ENCODE results near the gene TBR1.

Gene TBR1

DNA sequence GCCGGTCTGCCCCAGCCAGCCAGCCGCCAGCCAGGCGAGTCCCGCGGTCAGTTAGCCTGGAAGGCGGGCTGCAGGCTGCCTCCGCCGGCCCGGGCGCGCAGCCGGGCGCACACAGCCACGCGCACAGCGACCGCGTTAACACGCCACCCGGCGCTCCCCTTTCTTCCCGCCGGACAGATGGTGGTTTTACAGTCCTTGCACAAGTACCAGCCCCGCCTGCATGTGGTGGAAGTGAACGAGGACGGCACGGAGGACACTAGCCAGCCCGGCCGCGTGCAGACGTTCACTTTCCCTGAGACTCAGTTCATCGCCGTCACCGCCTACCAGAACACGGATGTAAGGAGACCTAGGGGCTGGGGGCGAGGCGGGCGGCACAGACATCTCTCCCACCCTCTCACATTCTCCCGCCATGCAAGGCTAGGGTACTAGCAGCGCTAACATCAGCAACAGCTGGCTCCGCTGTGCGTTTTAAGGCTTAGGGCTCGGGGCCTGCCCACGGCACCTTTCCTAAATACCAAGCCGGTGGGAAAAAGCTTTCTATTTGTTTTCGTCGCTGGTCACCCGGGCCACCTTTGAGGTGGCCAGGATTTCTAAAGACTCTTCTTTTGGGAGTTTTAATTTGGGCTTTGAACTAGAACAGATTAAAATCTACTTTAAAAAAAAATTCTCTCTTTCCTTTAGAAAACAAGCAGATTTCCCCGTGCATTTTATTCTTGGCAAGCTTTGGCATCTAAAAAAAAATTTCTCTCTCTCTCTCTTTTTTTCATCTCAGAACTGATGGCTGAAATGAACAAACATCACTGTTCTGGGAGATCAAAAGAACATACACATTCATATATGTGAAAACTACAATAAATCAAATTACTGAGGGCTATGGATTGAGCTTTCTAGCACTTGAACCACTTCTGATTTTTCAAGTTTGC lies 2.9 kb downstream of the TBR1 start:
- FAIRE-seq (no peak), DNase-seq (ENCODE audit: insufficient read length, low spot score) (no peak)
- TF ChIP-seq POLR2A (IDR thresholded peaks at IDR 0.05; ENCODE audit: low read depth, low read length), result no peak

DNA sequence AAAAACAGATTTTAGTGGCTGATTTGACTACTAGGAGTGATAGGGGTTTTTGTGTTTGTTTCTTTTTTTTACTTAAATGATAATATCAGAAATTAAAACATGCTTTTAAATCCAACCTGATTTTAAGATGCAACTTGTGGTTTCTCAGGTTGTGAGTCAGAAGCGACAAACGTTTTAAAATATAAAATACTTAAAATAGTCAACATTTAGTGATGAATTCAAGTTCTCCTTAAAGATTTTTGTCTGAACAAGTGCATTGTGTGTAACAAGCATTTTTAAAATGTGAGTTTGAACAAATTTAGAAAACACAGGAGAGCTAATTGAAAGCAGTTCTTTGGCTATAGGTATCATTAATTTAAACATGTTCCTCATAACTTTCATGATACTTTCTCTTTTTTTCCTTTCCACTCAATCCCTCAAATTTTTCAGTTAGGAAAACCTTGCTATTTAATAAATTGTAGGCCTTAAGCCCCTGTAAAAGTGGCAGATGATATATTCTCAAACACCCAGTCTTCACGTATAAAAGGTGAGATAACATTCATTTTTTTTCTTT lies 3.6 kb downstream of the TBR1 start:
- FAIRE-seq (no peak), DNase-seq (ENCODE audit: insufficient read length, low spot score) (no peak)
- TF ChIP-seq POLR2A (IDR thresholded peaks at IDR 0.05; ENCODE audit: low read depth, low read length), result no peak

DNA sequence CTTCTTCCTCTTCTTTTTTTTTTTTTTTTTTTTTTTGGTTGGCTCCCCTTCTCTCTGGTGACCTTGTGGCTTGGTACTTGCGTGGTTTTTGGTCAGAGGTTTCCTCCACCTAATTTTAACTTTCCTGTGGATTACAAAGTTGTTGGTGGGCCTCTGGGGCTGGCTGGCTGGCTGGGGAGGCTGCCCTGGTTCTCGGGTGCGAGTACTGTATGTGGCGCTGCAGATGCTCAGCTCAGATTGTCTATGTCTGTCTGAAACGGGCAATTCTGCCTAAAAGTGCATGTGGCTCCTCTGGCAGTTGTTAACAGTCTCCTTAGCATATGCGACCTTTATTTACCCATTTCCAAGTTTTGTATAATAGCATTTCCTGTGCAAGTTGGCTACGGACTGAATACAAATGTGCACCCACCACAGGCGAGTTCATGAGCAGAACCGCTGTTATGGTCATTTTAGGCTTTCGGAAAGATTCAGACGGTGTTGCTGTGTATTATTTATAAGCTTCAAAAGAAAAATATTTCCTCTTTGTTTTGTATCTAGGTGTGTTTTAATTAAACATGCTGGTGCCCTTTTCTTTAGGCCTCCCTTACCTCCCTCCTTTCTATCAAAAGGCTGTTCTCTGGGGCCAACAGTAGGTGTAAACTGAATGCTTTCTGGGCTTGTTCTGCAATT lies 4.4 kb downstream of the TBR1 start:
- TF ChIP-seq POLR2A (IDR thresholded peaks at IDR 0.05; ENCODE audit: low read depth, low read length), result no peak
- no peak for FAIRE-seq
- no peak for DNase-seq (ENCODE audit: insufficient read length, low spot score)

DNA sequence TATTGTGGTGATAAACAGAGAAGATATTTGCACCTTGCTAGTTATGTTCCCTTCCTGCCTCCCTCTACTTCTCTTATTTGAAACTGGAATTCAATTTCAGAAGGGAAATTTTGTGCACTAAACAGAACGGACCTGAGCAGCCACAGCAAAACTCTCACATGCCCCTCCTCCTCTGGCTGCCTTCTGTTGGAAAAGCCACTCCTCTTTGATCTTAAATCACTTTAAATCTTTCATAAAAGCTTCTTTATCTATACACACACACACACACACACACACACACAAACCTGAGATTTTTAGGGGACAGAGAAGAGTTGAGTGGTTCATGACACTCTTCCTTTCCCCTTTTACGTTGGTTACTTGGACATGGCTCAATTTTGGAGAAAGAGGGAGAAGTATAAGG lies 5.6 kb downstream of the TBR1 start:
- DNase-seq (ENCODE audit: insufficient read length, low spot score) (no peak), FAIRE-seq (no peak)
- no peak for TF ChIP-seq POLR2A (IDR thresholded peaks at IDR 0.05; ENCODE audit: low read depth, low read length)

DNA sequence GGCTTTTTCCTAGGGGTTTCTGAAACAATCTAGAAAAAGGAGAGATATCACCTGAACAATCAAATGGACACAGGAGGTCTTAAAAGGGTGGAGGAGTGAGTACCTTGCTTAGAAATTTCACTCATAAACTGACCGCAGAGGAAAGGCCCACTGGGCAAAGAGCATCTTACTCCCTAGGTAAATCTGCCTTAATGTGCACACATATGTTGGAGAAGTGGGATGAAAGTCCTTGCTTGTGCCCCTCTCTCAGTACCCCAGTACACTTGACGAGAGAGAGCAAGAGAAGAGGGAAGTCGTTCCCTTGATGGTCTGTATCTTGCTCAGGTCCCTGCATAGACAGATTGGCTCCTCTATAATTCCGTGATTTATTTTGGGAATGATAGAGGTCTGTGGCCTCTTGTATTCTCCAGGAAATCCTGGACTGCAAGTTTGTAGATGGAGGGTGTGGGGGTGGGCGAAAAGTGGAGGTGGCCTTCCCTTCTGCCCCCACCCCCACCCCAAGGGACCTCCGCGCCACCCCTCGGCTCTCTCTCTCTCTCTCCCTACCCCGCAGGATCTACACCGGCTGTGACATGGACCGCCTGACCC lies 6.8 kb downstream of the TBR1 start:
- DNase-seq (ENCODE audit: insufficient read length, low spot score), result no peak
- no peak for TF ChIP-seq POLR2A (IDR thresholded peaks at IDR 0.05; ENCODE audit: low read depth, low read length)
- FAIRE-seq, result no peak

DNA sequence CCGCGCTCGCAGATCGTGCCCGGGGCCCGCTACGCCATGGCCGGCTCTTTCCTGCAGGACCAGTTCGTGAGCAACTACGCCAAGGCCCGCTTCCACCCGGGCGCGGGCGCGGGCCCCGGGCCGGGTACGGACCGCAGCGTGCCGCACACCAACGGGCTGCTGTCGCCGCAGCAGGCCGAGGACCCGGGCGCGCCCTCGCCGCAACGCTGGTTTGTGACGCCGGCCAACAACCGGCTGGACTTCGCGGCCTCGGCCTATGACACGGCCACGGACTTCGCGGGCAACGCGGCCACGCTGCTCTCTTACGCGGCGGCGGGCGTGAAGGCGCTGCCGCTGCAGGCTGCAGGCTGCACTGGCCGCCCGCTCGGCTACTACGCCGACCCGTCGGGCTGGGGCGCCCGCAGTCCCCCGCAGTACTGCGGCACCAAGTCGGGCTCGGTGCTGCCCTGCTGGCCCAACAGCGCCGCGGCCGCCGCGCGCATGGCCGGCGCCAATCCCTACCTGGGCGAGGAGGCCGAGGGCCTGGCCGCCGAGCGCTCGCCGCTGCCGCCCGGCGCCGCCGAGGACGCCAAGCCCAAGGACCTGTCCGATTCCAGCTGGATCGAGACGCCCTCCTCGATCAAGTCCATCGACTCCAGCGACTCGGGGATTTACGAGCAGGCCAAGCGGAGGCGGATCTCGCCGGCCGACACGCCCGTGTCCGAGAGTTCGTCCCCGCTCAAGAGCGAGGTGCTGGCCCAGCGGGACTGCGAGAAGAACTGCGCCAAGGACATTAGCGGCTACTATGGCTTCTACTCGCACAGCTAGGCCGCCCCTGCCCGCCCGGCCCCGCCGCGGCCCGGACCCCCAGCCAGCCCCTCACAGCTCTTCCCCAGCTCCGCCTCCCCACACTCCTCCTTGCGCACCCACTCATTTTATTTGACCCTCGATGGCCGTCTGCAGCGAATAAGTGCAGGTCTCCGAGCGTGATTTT lies 7.6 kb downstream of the TBR1 start:
- no peak for TF ChIP-seq POLR2A (IDR thresholded peaks at IDR 0.05; ENCODE audit: low read depth, low read length)
- no peak for DNase-seq (ENCODE audit: insufficient read length, low spot score)
- no peak for FAIRE-seq

DNA sequence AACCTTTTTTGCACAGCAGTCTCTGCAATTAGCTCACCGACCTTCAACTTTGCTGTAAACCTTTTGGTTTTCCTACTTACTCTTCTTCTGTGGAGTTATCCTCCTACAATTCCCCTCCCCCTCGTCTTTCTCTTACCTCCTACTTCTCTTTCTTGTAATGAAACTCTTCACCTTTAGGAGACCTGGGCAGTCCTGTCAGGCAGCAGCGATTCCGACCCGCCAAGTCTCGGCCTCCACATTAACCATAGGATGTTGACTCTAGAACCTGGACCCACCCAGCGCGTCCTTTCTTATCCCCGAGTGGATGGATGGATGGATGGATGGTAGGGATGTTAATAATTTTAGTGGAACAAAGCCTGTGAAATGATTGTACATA lies 8.3 kb downstream of the TBR1 start:
- FAIRE-seq (no peak), DNase-seq (ENCODE audit: insufficient read length, low spot score) (no peak)
- no peak for TF ChIP-seq POLR2A (IDR thresholded peaks at IDR 0.05; ENCODE audit: low read depth, low read length)

DNA sequence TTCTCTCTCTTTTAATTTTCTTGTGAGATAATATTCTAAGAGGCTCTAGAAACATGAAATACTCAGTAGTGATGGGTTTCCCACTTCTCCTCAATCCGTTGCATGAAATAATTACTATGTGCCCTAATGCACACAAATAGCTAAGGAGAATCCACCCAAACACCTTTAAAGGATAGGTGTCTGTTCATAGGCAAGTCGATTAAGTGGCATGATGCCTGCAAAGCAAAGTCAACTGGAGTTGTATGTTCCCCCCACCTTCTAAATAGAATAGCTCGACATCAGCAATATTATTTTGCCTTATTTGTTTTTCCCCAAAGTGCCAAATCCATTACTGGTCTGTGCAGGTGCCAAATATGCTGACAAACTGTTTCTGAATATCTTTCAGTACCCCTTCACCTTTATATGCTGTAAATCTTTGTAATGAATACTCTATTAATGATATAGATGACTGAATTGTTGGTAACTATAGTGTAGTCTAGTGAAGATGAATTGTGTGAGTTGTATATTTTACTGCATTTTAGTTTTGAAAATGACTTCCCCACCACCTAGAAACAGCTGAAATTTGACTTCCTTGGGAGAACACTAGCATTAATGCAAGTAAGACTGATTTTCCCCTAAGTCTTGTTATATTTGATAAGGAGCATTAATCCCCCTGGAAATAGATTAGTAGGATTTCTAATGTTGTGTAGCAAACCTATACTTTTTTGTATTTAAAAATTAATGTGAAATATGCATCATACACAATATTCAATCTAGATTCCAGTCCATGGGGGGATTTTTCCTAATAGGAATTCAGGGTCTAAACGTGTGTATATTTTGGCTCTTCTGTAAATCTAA lies 9.0 kb downstream of the TBR1 start:
- TF ChIP-seq POLR2A (IDR thresholded peaks at IDR 0.05; ENCODE audit: low read depth, low read length), result no peak
- DNase-seq (ENCODE audit: insufficient read length, low spot score) (no peak), FAIRE-seq (no peak)

DNA sequence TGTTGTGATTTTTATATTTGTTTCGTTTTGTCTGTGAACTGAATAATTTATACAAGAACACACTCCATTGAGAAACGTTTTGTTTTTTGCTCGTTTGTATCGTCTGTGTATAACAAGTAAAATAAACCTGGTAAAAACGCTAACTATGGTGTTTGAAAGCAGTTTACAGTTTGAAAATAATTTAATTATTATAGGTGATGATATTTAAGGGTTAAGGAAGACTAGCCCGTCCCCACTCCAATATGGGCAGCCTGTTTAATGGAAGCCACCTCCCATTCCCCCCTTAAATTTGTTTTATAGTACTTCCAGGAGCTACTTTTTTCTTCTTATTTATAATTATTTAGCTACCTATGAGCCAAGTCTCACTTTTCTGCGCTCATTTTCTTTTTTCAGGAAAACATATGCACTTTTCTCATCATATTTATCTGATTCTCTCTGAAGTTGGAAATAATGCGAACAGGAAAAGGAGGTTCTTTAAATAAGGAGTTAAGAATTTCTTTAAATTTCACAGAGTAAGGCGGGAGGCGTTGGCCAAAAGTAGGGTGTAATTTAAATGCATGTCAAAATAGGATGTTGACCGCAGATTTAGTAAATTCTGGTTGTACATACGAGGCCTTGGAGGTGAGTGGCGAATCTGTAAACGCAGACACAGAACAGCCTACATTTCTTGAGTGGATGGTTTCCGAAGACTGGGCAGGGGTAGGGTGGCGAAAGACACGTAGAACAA lies 9.8 kb downstream of the TBR1 start:
- no peak for FAIRE-seq
- TF ChIP-seq POLR2A (IDR thresholded peaks at IDR 0.05; ENCODE audit: low read depth, low read length), result no peak
- no peak for DNase-seq (ENCODE audit: insufficient read length, low spot score)

DNA sequence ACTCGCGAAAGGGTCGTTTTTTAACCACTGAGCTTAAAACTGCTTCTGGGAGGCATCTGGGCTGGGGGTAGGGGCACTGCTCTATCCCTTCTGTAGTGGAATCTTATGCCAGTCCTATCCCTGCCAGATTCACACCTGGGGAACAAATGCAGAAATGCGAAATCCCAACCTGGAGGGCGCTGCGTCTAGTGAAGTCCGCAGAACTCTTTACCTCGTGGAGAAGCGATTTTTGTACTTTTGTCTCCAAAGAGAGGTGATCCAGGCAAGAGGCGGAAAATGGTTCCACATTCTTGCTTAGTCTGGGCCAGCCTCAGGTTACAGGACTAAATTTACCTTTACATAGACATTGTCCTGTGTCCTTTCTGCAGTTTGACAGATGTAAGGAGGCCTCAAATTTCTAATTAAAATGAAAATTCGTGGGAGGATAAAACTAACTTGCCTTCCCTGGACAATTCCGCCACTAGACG lies 10.4 kb downstream of the TBR1 start:
- no peak for DNase-seq (ENCODE audit: insufficient read length, low spot score)
- no peak for TF ChIP-seq POLR2A (IDR thresholded peaks at IDR 0.05; ENCODE audit: low read depth, low read length)
- FAIRE-seq, result no peak

DNA sequence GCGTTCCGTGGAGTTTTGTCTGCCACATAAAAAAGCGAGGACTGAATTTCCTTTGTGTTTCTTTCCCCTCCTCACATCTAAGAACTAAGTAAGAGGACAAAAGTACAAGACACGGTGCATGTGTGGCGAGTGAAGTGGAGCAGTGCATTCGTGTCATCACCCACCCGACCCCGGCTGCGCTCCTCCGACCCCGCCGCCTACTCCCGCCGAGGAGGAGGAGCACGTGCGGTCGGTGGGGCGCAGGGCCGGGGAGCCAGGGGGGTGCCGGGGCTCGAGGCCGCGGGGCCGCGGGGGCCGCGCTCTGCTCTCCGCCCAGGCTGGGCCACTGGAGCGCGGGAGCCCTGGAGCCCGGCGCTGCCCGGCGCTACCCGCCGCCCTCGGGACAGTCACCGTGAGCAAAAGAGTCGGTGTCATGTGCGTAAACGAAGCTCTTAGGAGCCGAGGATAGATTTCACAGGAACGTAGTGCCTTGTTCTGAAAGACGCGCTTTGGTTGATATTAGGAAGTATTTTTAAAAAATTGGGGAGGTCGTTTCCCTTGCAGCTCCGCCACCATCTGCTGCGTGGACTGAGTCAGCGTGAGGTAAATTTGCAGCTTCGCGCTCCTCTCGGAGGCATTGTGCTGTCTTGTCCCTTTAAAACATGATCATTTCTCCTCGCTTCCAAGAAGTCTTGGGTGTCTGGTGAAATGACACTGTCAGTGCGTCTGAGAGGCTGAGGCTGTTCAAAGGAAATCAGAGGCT lies 11.0 kb downstream of the TBR1 start:
- FAIRE-seq (no peak), DNase-seq (ENCODE audit: insufficient read length, low spot score) (no peak)
- no peak for TF ChIP-seq POLR2A (IDR thresholded peaks at IDR 0.05; ENCODE audit: low read depth, low read length)
